Measurements from ENCODE around the gene TIFAB.
"Not testable (repeated sequence)": the region's sequence is repeated elsewhere in the genome, so short reads cannot be mapped to it uniquely, and the experiment has no call there.

Gene TIFAB

GRCh38 chr5:135452321-135453030, at the start of gene TIFAB:
Gene TIFAB (minus strand): TSS chr5:135452351. CDS start chr5:135449939, 2,412 bp downstream.
- no peak for DNase-seq (ENCODE audit: low read depth)

GRCh38 chr5:135498637-135498995, 46.5 kb upstream of the TIFAB start:
- no peak for DNase-seq (ENCODE audit: low read depth)

GRCh38 chr5:135497971-135498636, 46.0 kb upstream of the TIFAB start:
- no peak for DNase-seq (ENCODE audit: low read depth)

GRCh38 chr5:135495531-135495930, 43.4 kb upstream of the TIFAB start:
- not testable (repeated sequence) for DNase-seq (ENCODE audit: low read depth)

- no peak for DNase-seq (ENCODE audit: low read depth)
Measured at GRCh38 chr5:135494196-135494595, 42.0 kb upstream of the TIFAB start.

GRCh38 chr5:135493406-135494180, 41.4 kb upstream of the TIFAB start:
- peak; percentile 87 for DNase-seq (ENCODE audit: low read depth)

- DNase-seq (ENCODE audit: low read depth): no peak
Measured at GRCh38 chr5:135492319-135492626, 40.1 kb upstream of the TIFAB start.

- no peak for DNase-seq (ENCODE audit: low read depth)
Measured at GRCh38 chr5:135491552-135492318, 39.6 kb upstream of the TIFAB start.

GRCh38 chr5:135491038-135491551, 38.9 kb upstream of the TIFAB start:
- no peak for DNase-seq (ENCODE audit: low read depth)

- no peak for DNase-seq (ENCODE audit: low read depth)
Measured at GRCh38 chr5:135490245-135491037, 38.3 kb upstream of the TIFAB start.

GRCh38 chr5:135489466-135490244, 37.5 kb upstream of the TIFAB start:
- DNase-seq (ENCODE audit: low read depth): no peak

GRCh38 chr5:135488727-135489465, 36.7 kb upstream of the TIFAB start:
- DNase-seq (ENCODE audit: low read depth): peak; percentile 83

GRCh38 chr5:135487839-135488514, 35.8 kb upstream of the TIFAB start:
- DNase-seq (ENCODE audit: low read depth): peak; percentile 18

- DNase-seq (ENCODE audit: low read depth): no peak
Measured at GRCh38 chr5:135487037-135487395, 34.9 kb upstream of the TIFAB start.

GRCh38 chr5:135486131-135487036, 34.2 kb upstream of the TIFAB start:
- no peak for DNase-seq (ENCODE audit: low read depth)

- no peak for DNase-seq (ENCODE audit: low read depth)
Measured at GRCh38 chr5:135484674-135485086, 32.5 kb upstream of the TIFAB start.

GRCh38 chr5:135483254-135483653, 31.1 kb upstream of the TIFAB start:
- no peak for DNase-seq (ENCODE audit: low read depth)

- no peak for DNase-seq (ENCODE audit: low read depth)
Measured at GRCh38 chr5:135482381-135482933, 30.3 kb upstream of the TIFAB start.

Measured in ELR (cell line).